SH-SY5Y (cell line): ENCODE results near the gene KNSTRN.

Experiments
- GATA2 ChIP-seq: IDR thresholded peaks from 2 replicates; pipeline ENCODE4 v1.6.1; 2011; ENCODE audit warnings: mild to moderate bottlenecking, low read depth, low read length
- GATA3 ChIP-seq: IDR thresholded peaks from 2 replicates; pipeline ENCODE4 v1.6.1; 2011; ENCODE audit warnings: low read depth, mild to moderate bottlenecking, low read length, moderate library complexity

Gene KNSTRN

GRCh38 chr15:40420793-40421192 lies 38.3 kb downstream of the KNSTRN start:
- no peak for TF ChIP-seq GATA3
- TF ChIP-seq GATA2 = no peak

DNA sequence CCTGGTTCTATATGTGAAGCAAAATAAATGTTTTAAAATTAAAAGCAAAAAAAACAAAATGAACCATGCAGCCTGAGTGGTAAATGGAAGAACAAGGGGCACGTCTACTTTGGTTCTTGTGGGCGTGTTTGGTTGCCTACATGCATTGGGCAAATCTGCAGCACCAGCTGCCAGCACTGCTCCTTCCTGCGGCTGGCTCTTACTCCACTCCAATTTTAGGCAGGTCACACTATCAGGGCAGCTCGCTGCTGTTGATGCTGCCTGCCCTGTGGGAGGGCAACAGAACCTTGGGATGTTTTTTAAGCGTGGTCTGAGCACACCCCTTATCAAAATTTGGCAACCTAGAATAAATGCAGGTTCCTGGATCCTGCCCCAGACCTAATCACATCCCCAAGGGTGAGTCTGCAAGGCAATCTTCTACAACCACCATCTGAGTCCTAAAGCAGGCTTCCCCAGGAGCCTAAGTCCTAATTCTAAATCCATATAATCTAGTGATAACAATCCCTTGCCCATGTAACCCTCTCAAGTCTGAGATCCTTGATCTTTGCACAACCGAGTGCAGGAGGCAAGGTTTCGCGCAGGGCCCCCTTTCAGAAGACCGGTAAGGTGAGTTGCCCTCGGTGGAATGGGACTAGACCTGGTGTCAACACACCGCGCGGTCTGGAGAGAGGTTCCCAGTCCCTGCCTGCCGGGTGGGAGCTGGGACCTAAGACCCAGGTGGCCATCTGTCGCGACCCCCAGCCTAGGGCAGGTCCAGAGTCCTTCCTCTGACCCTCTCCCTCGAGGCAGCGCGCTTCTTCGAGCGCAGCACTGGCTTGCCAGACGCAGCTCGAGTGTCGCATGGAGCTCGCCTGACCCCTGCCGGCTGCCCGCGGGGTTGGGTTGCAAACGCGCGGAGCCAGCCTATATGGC lies 39.0 kb downstream of the KNSTRN start:
- TF ChIP-seq GATA2 (no peak), GATA3 (no peak)

DNA sequence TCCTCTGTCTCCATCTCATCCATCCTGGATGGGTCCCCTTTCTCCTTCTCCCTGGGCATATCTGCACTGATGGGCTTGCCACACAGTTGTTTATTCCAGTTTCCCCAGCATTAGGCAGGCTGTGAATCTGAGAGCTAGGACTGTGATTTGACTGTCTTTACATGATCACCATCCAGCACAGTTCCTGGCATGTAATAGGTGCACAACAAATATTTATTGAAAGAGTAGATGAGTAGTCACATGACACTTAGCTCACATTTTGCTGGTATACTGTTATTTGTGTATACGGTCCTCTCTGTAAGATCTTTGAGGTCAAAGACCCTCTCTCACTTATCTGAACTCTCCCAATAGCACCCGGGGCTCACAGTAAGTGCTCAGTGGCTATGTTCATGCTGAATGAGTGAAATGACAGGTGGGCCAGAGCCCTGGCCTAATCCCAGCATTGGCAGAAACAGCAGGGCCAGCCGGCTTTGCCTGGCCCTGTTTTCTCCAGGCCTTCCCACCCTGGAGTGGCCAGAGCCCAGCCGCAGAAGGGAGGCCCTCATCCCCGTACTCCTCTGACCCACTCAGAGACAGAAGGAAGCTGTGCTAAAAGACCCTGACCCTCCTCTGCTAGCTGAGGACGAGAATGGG lies 42.1 kb downstream of the KNSTRN start:
- TF ChIP-seq GATA2 (no peak), GATA3 (no peak)

DNA sequence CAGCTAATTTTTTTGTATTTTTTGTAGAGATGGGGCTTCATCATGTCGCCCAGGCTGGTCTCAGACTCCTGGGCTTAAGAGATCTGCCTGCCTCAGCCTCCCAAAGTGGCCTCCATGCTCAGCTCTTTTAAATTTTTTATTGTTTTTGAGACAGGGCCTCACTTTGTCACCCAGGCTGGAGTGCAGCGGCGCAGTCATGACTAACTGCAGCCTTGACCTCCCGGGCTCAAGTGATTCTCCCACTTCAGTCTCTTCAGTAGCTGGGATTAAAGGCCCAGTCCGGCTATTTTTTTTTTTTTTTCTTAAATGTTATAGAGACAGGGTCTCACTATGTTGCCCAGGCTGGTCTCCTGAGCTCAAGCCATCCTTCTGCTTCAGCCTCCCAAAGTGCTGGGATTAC lies 43.2 kb downstream of the KNSTRN start:
- TF ChIP-seq GATA2 (no peak), GATA3 (no peak)

DNA sequence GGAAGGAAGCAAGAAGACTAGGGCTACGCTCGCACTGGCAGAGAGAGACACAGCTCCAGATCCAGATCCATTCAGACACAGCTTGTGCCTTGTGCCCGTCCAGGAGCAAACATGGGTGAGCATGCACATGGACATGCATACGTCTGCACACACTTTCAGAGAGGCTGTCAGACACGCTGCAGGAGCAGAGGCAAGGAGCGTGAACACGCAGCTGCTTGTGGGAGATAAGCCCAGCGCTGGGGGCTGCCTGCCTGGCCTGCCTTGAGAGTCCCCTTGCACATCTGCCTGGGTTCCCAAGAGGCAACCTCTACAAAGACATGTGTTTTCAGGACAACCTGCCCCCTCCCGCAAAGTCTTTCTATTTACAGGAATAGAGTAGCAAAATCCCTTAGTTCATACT lies 44.7 kb downstream of the KNSTRN start:
- TF ChIP-seq GATA2 = no peak
- no peak for TF ChIP-seq GATA3

DNA sequence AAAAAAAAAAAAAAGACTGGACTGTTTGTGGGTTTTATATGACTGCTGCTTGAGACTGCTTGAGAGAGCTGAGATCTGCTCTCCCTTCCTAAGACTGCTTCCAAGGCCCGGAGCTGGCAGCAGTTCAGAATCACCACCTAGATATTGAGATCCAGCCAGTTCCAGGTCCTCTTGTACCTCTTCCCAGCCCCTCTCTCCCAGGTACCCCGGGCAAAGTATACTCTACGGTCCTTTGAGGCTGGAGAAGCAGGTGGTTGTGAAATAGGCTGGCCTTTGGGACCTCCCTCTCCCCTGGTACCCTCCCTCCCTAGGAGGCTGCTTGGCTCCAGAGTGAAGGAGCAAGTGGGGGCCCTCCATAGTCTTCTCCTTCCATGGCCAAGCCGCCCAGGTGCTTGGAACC lies 45.7 kb downstream of the KNSTRN start:
- no peak for TF ChIP-seq GATA2
- TF ChIP-seq GATA3 = no peak

GRCh38 chr15:40429068-40429710 lies 46.7 kb downstream of the KNSTRN start:
- TF ChIP-seq GATA2 (no peak), GATA3 (no peak)

DNA sequence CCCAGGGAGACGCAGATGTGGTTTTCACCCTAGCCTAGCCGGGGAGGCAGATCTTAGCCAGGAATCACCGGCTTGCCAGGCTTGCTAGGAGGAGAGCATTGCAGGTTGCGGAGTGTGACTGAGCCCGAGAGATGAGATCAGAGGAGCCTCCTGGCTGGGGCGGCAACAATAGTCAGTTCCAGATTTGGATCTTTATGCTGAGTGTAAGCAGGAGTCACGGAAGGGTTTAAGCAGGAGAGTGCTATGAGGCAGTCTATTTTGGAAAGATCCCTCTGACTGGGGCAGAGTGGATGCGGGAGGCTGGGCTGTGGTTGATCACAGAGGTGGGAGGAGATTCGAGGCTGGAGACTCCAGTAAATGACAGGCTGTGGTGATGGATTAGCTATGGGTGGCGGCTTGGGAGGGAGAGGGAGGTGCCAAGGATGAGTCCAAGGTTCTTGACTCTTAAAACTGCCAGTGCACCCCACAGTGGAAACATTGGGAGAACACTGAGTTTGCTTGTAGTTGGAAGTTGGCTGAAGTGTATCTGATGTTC lies 47.8 kb downstream of the KNSTRN start:
- TF ChIP-seq GATA3 (no peak), GATA2 (no peak)

DNA sequence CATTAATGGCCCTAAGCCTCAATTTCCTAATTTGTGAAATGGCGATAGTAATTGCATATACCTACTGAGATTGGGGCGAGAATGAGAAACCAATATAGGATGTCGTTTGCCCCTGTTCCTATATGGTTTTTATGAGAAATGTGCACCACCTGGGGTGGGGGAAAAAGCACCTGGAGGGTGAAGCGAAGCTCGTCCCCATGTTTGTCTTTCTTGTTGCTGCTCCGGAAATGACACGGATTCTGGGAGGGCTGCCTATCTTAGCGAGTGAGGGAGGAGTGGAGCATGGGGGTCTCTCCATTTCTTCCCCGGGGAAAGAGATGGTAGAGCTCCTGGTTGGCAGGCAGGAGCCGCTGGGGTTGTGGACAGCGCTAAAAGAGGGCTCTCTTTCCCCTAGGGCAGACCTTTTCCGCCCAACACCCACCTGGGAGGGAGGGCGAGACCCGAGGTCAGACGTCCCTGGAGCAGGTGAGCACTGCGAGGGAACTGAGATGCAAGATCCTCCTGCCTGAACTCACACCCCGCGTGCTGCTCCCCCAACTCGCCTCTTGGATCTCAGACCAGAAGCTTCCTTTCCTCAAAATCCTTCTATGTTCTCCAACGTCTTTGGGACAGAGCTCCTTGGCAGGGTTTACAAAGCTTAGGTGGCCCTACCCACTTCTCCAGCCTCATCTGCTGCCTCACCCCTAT lies 52.6 kb downstream of the KNSTRN start:
- no peak for TF ChIP-seq GATA2
- TF ChIP-seq GATA3 = no peak

GRCh38 chr15:40435710-40436089 lies 53.2 kb downstream of the KNSTRN start:
- TF ChIP-seq GATA2 (no peak), GATA3 (no peak)

GRCh38 chr15:40436116-40436891 lies 53.8 kb downstream of the KNSTRN start:
- TF ChIP-seq GATA3 (no peak), GATA2 (no peak)

- TF ChIP-seq GATA3 (no peak), GATA2 (no peak)
Measured at GRCh38 chr15:40436892-40437751, 54.6 kb downstream of the KNSTRN start.
